Activated CD8-positive, alpha-beta memory T cell treated with anti-CD3 and anti-CD28 coated beads, Interleukin-2, amount 50 U/mL, for 1 hour (primary cell): ENCODE results near the gene MEGF8.
A peak's percentile ranks its signal among the peaks of the same experiment; 100 is the strongest.

Experiments
- DNase-seq: peaks from one replicate; pipeline ENCODE4 v3.0.0-alpha.2; 2020; ENCODE audit errors: extremely low read depth

MEGF8 gene

GRCh38 chr19:42287017-42287826 is 38.2 kb upstream of the MEGF8 start:
- DNase-seq, result no peak

- no peak for DNase-seq
Measured at GRCh38 chr19:42287827-42288107, 37.7 kb upstream of the MEGF8 start.

DNA sequence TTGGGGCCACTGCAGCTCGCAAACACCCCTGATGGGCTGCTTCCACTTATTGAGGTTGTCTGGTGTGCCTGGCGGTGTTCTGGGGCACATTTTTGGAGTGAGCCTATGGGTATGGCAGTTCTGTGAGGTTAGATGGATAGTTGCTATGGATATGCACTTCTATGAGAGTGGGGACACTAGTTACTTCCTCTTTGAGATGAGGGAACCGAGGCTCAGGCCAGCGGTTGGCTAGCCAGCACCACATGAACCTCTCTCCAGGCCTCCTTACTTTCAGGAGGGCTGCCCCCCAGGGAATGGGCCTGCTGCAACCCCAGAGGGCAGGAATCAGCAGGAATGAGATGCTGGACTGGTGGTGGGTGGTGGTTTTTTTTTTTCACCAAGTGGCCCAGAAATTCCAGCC is 37.0 kb upstream of the MEGF8 start:
- no peak for DNase-seq

DNA sequence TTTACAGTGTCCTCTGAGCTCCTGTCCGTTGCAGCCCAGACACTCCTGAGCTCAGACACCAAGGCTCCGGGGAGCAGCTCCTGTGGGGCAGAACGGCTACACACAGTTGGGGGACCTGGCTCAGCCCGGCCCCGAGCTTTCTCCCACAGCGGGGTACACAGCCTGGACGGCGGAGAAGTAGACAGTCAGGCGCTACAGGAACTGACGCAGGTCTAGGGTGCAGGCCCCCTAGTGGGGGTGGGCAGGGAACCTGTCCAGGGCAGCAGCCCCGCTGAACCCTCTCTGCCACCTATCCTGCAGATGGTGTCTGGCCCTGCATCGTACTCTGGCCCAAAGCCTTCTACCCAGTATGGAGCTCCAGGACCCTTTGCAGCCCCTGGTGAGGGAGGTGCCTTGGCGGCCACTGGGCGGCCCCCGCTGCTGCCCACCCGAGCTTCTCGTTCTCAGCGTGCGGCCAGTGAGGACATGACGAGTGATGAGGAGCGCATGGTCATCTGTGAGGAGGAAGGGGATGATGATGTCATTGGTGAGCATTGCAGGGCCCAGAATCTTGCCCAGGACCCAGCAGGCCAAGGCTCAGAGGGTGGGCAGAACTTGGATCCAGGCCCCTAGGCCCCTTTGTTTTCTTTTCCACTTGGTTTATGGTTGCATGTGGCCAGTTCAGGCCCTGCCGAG is 36.4 kb upstream of the MEGF8 start:
- DNase-seq, result no peak

GRCh38 chr19:42289556-42290041 is 35.8 kb upstream of the MEGF8 start:
- DNase-seq, result no peak

DNA sequence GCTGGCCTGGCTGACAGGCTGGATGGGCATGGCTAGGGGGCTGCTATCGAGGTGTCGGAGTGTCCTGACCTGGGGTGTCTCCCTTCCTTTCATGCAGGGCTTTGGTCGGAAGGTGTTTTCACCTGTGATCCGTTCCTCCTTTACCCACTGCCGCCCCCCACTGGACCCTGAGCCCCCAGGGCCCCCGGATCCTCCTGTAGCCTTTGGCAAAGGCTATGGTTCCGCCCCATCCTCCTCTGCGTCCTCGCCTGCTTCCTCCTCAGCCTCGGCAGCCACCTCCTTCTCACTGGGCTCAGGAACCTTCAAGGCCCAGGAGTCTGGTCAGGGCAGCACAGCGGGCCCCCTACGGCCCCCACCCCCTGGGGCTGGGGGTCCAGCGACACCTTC is 35.3 kb upstream of the MEGF8 start:
- no peak for DNase-seq

DNA sequence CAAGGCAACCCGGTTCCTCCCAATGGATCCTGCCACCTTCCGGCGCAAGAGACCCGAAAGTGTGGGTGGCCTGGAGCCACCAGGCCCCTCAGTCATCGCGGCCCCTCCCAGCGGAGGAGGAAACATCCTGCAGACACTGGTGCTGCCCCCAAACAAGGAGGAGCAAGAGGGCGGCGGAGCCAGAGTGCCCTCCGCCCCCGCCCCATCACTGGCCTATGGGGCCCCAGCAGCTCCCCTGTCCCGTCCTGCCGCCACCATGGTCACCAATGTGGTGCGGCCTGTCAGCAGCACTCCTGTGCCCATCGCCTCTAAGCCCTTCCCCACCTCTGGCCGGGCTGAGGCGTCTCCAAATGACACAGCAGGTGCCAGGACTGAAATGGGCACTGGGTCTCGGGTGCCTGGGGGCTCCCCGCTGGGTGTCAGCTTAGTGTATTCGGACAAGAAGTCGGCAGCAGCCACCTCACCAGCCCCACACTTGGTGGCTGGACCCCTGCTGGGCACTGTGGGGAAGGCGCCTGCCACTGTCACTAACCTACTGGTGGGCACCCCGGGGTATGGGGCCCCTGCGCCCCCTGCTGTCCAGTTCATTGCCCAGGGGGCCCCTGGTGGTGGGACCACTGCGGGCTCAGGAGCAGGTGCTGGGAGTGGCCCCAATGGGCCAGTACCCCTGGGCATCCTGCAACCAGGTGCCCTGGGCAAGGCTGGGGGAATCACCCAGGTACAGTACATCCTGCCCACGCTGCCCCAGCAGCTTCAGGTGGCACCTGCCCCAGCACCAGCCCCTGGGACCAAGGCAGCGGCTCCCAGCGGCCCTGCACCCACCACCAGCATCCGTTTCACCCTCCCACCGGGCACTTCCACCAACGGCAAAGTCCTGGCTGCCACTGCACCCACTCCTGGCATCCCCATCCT is 34.7 kb upstream of the MEGF8 start:
- no peak for DNase-seq

GRCh38 chr19:42291435-42291810 is 34.0 kb upstream of the MEGF8 start:
- DNase-seq, result no peak

GRCh38 chr19:42292042-42292960 is 33.1 kb upstream of the MEGF8 start:
- DNase-seq, result no peak

- no peak for DNase-seq
Measured at GRCh38 chr19:42292963-42293362, 32.5 kb upstream of the MEGF8 start.

DNA sequence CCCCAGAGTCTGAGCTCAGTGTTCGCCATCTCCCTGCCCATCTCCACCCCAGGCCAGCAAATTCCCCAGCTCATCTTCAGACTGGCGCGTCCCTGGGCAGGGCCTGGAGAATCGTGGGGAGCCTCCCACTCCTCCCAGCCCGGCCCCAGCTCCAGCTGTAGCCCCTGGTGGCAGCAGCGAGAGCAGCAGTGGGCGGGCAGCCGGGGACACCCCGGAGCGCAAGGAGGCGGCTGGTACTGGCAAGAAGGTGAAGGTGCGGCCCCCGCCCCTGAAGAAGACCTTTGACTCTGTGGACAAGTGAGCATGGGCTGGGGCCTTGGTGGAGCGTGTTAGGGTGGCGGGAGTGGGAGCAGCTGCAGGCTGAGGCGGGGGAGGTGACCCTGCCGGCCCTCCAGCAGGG is 31.9 kb upstream of the MEGF8 start:
- no peak for DNase-seq

- no peak for DNase-seq
Measured at GRCh38 chr19:42293948-42294347, 31.5 kb upstream of the MEGF8 start.

DNA sequence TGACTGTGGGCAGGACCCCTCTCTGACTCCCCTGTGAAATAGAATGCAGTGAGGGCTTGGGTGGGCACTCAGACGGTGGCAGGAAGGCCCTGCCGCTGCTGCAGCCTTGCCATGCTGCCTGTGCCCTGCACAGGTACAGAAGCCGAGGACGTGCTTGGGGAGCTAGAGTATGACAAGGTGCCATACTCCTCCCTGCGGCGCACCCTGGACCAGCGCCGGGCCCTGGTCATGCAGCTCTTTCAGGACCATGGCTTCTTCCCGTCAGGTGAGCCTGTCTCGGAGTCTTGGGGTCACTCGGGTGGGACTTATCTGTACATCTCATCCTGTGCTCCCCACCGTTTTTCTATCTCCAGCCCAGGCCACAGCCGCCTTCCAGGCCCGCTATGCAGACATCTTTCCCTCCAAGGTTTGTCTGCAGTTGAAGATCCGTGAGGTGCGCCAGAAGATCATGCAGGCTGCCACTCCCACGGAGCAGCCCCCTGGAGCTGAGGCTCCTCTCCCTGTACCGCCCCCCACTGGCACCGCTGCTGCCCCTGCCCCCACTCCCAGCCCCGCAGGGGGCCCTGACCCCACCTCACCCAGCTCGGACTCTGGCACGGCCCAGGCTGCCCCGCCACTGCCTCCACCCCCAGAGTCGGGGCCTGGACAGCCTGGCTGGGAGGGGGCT is 30.8 kb upstream of the MEGF8 start:
- DNase-seq, result no peak

DNA sequence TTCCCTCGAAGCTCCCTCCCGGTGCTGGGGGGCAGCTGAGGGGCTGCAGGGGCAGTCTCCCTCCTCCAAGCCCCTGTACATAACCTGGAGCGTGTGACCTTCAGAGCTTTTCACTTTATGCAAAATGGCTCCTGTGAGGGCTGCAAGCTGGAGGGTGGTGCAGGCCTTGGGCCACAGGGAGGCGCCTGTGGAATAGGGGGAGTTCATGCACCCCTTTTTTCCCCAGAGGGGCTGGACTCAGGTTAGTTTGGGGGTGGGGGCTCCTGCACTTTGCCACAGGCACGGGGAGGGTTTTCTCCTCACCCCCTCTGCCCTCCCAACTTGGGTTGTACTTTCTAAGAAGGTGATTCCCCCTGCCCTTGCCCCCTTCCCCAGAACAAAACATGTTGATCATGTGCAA is 30.1 kb upstream of the MEGF8 start:
- no peak for DNase-seq

- peak; percentile 59 for DNase-seq
Measured at GRCh38 chr19:42295831-42296525, 29.5 kb upstream of the MEGF8 start.

GRCh38 chr19:42297039-42297438 is 28.4 kb upstream of the MEGF8 start:
- no peak for DNase-seq

DNA sequence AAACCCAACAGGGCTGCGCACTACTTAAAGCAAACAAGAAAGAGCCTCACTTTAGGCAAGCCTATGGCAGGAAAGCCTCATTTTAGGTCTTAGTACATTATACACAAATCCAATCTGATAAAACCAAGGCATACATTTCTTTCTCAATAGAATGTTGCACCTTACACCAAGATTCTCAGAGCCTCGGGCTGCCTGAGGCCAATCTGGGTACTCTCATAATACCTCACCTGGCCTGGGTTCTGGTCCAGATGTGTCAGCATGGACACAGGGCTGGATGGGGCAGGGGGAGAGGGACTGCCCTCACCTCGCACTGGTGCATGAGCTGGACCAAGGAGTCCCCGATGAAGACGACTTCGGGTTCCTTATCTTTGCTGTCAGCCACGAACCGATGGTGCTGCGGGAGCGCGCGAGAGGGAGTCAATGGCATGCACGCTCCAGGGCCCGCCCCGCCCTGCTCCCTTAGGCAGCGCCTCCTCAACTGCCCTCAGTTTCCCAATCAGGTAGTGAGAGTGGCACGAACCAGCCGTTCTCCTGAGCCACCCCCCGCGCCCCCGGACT is 23.7 kb upstream of the MEGF8 start, which contains the start of gene PRR19:
Gene PRR19, plus strand, starts transcription at position 487 of the 558 bp plus-strand sequence. CDS start 7,453 bp downstream, outside the sequence.
- DNase-seq, result no peak

DNA sequence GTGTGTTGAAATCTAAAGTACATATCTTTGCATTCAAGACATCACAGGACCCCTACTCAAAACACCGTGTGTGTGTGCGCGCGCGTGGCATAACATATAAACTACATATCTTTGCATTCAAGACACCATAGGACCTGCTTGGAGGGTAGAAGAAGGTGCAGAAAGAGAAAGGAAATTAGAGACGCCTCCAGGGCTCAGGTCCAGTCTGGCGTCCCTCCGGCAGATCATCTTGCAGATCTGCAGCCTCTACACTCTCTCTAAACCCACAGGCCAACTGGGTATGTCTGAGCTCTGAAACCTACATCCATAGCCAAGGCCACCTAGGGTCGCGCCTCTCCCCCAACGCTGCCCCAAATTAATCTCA is 22.4 kb upstream of the MEGF8 start:
- DNase-seq, result no peak

DNA sequence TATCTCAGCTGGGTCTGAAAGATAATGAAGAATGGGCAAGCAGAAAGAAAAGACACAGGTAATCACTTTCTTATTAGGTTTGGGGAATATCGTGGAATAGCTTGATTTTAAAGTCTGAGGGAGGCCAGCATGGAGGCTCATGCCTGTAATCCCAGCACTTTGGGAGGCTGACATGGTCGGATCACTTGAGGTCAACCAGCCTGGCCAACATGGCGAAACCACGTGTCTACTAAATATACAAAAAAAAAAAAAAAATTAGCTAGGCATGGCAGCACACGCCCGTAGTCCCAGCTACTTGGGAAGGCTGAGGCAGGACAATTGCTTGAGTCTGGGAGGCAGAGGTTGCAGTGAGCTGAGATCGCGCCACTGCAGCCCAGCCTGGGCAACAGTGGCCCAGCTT is 21.6 kb upstream of the MEGF8 start:
- no peak for DNase-seq

GRCh38 chr19:42306646-42307045 is 18.8 kb upstream of the MEGF8 start:
- DNase-seq, result no peak
